Astrocyte of the cerebellum (primary cell): Measurements from ENCODE around the gene MYO19.

Experiments
- DNase-seq: peaks from one replicate; pipeline ENCODE4 v3.0.0-alpha.2; 2011; ENCODE audit warnings: low read depth
- H3K4me3 ChIP-seq: 2 replicates; pipeline ENCODE4 v1.5.1; 2011; ENCODE audit warnings: mild to moderate bottlenecking, low read depth, low read length, moderate library complexity
- CTCF ChIP-seq: IDR thresholded peaks from 2 replicates; pipeline ENCODE4 v1.5.1; 2012; ENCODE audit warnings: low read length, low read depth, moderate library complexity, mild to moderate bottlenecking; ENCODE audit errors: missing control alignments
- in situ Hi-C: cut with HindIII; loops from 2 replicates; pipeline ENCODE4 v1.10.0; 2017; ENCODE audit warnings: low sequenced_read_pairs

MYO19 gene

GRCh38 chr17:36507266-36507665 lies 27.4 kb downstream of the MYO19 start:
- no peak for TF ChIP-seq CTCF
- in situ Hi-C loops = no loop called here
- no peak for DNase-seq
- no peak overlapping the region for H3K4me3 ChIP-seq

- in situ Hi-C loops = no loop called here
- no peak for TF ChIP-seq CTCF
- no peak overlapping the region for H3K4me3 ChIP-seq
- no peak for DNase-seq
These were observed 27.8 kb downstream of the MYO19 start for GRCh38 chr17:36506831-36507230.

GRCh38 chr17:36506249-36506826 lies 28.3 kb downstream of the MYO19 start:
- H3K4me3 ChIP-seq = no peak overlapping the region
- no peak for DNase-seq
- TF ChIP-seq CTCF = no peak
- in situ Hi-C loops = no loop called here

GRCh38 chr17:36505171-36505570 lies 29.5 kb downstream of the MYO19 start:
- no peak for DNase-seq
- in situ Hi-C loops = no loop called here
- no peak overlapping the region for H3K4me3 ChIP-seq
- no peak for TF ChIP-seq CTCF

- H3K4me3 ChIP-seq = no peak overlapping the region
- TF ChIP-seq CTCF = no peak
- in situ Hi-C loops = no loop called here
- no peak for DNase-seq
These were observed 30.5 kb downstream of the MYO19 start for GRCh38 chr17:36504156-36504545.

GRCh38 chr17:36503456-36504155 lies 31.1 kb downstream of the MYO19 start:
- no peak for DNase-seq

More at GRCh38 chr17:36503456-36504155, 31.1 kb downstream of the MYO19 start:
- in situ Hi-C loops = no loop called here
- no peak overlapping the region for H3K4me3 ChIP-seq
- no peak for TF ChIP-seq CTCF
